HEK293 (cell line): ENCODE results near the gene PTPRN2.

ENCODE experiments used
- CTCF ChIA-PET: fragments of 350-600 bp; formaldehyde crosslinking; extraction: SDS; loops from one replicate; lab custom pipeline; 2021; ENCODE audit warnings: antibody characterized with exemption; lab: Yijun Ruan, JAX
- POLR2A ChIA-PET: fragments of 300-600 bp; formaldehyde crosslinking; extraction: SDS; loops from one replicate; lab custom pipeline; 2020; ENCODE audit warnings: antibody characterized with exemption, inconsistent platforms; lab: Yijun Ruan, JAX
- H3K27ac ChIP-seq: fragments of 200-500 bp; sonication (Bioruptor generic); 2 replicates; pipeline ENCODE4 v1.5.1; 2014; ENCODE audit warnings: low read depth, low read length, control low read depth, inconsistent platforms; ENCODE audit errors: extremely low read depth
- H3K36me3 ChIP-seq, 2 experiments: fragments of 200-500 bp in 1 of 2; sonication (Bioruptor generic) in 1 of 2; 1 replicate in 1 of 2; 2 replicates in 1 of 2; pipeline ENCODE4 v1.5.1; 2014 to 2017; ENCODE audit warnings: inconsistent platforms in 2 of 2, low read length in 2 of 2; ENCODE audit not compliant: control insufficient read depth in 2 of 2, insufficient read depth in 1 of 2
- H3K4me1 ChIP-seq: fragments of 200-500 bp; sonication (Bioruptor generic); 2 replicates; pipeline ENCODE4 v1.5.1; 2014; ENCODE audit warnings: mild to moderate bottlenecking, low read length, inconsistent platforms; ENCODE audit not compliant: control insufficient read depth, insufficient read depth
- H3K4me3 ChIP-seq: 2 replicates; pipeline ENCODE4 v1.5.1; 2011; ENCODE audit warnings: low read depth, mild to moderate bottlenecking, control low read depth, low read length, moderate library complexity
- H3K9me3 ChIP-seq: fragments of 200-500 bp; sonication (Bioruptor generic); 2 replicates; pipeline ENCODE4 v1.5.1; 2014; ENCODE audit warnings: low read depth, low read length, inconsistent platforms; ENCODE audit not compliant: control insufficient read depth, insufficient read depth
- GLIS2 ChIP-seq: fragments of 450-650 bp; formaldehyde crosslinking; IDR thresholded peaks from 2 replicates; pipeline ENCODE4 v1.5.1; 2016; ENCODE audit warnings: missing biosample characterization, missing genetic modification characterization
- INSM2 ChIP-seq: fragments of 450-650 bp; formaldehyde crosslinking; IDR thresholded peaks from 2 replicates; pipeline ENCODE4 v1.5.1; 2016; ENCODE audit warnings: missing biosample characterization, missing genetic modification characterization
- KLF9 ChIP-seq: fragments of 450-650 bp; formaldehyde crosslinking; IDR thresholded peaks from 2 replicates; pipeline ENCODE4 v1.5.1; 2016; ENCODE audit warnings: missing biosample characterization, missing genetic modification characterization, low read depth
- MEIS1 ChIP-seq: sonication (generic); formaldehyde crosslinking; IDR thresholded peaks from 2 replicates; pipeline ENCODE4 v1.8.1; 2022; ENCODE audit warnings: missing genetic modification reagents, mild to moderate bottlenecking, borderline replicate concordance
- MYNN ChIP-seq: fragments of 450-650 bp; formaldehyde crosslinking; IDR thresholded peaks from 2 replicates; pipeline ENCODE4 v1.5.1; 2016; ENCODE audit warnings: missing biosample characterization, missing genetic modification characterization, borderline replicate concordance
- OVOL3 ChIP-seq: fragments of 450-650 bp; formaldehyde crosslinking; IDR thresholded peaks from 2 replicates; pipeline ENCODE4 v1.5.1; 2016; ENCODE audit warnings: missing biosample characterization, missing genetic modification characterization
- ZNF133 ChIP-seq: fragments of 450-650 bp; formaldehyde crosslinking; IDR thresholded peaks from 2 replicates; pipeline ENCODE4 v1.5.1; 2016; ENCODE audit warnings: missing biosample characterization, missing genetic modification characterization
- ZNF184 ChIP-seq: fragments of 450-650 bp; IDR thresholded peaks from 2 replicates; pipeline ENCODE4 v1.5.1; 2018; ENCODE audit warnings: missing biosample characterization, mild to moderate bottlenecking, missing genetic modification characterization
- ZNF248 ChIP-seq: fragments of 450-650 bp; formaldehyde crosslinking; IDR thresholded peaks from 2 replicates; pipeline ENCODE4 v1.5.1; 2017; ENCODE audit warnings: missing biosample characterization, missing genetic modification characterization
- ZNF26 ChIP-seq: fragments of 450-650 bp; formaldehyde crosslinking; IDR thresholded peaks from 2 replicates; pipeline ENCODE4 v1.5.1; 2016; ENCODE audit warnings: missing biosample characterization, missing genetic modification characterization
- ZNF362 ChIP-seq: fragments of 450-650 bp; formaldehyde crosslinking; IDR thresholded peaks from 2 replicates; pipeline ENCODE4 v1.5.1; 2016; ENCODE audit warnings: missing biosample characterization, missing genetic modification characterization
- ZNF37A ChIP-seq: fragments of 450-650 bp; IDR thresholded peaks from 2 replicates; pipeline ENCODE4 v1.5.1; 2018; ENCODE audit warnings: missing biosample characterization, missing genetic modification characterization
- ZNF391 ChIP-seq: fragments of 450-650 bp; formaldehyde crosslinking; IDR thresholded peaks from 2 replicates; pipeline ENCODE4 v1.5.1; 2016; ENCODE audit warnings: low read depth, missing biosample characterization, missing genetic modification characterization, borderline replicate concordance
- ZNF555 ChIP-seq: fragments of 450-650 bp; formaldehyde crosslinking; conservative IDR thresholded peaks from 2 replicates; pipeline ENCODE4 v1.5.1; 2017; ENCODE audit warnings: missing biosample characterization, mild to moderate bottlenecking, missing genetic modification characterization, inconsistent platforms
- ZNF560 ChIP-seq: fragments of 450-650 bp; formaldehyde crosslinking; IDR thresholded peaks from 2 replicates; pipeline ENCODE4 v1.5.1; 2017; ENCODE audit warnings: missing biosample characterization, missing genetic modification characterization, borderline replicate concordance
- ZNF596 ChIP-seq: fragments of 450-650 bp; IDR thresholded peaks from 2 replicates; pipeline ENCODE4 v1.5.0; 2018; ENCODE audit warnings: missing biosample characterization, mild to moderate bottlenecking, missing genetic modification characterization, moderate library complexity
- ZNF658 ChIP-seq: fragments of 450-650 bp; formaldehyde crosslinking; IDR thresholded peaks from 2 replicates; pipeline ENCODE4; 2016; ENCODE audit warnings: missing biosample characterization, missing genetic modification characterization
- TF ChIP-seq, protein P1 (sequence below): fragments of 450-650 bp; formaldehyde crosslinking; IDR thresholded peaks from 2 replicates; pipeline ENCODE4 v1.5.0; 2017; ENCODE audit warnings: missing biosample characterization, missing genetic modification characterization, borderline replicate concordance

The PTPRN2 gene

DNA sequence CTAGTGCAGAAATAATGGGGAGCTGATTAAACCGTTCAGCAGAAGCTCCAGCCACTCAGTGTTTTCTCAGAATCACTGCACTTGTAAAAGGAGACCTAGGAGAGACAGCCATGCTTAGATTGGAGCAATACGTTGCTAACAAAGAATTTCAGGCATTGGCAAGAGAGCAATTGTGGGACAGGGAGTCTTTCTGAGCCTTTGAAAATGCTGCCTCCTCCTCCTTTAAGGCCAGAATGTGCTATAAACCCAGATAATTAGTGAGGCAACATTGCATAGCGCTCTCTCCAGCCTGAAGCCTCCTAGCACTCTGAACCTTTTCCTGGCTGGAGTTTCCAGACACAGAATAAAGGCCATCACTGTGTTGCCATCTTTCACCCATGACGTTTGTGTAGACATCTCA is 18.5 kb upstream of the PTPRN2 start (continued):
- TF ChIP-seq ZNF184 (tag by site-specific recombination) (no peak), ZNF26 (tag by site-specific recombination) (no peak), GLIS2 (tag by site-specific recombination) (no peak), ZNF555 (no peak), INSM2 (tag by site-specific recombination) (no peak), ZNF248 (tag by site-specific recombination) (no peak)

- ChIA-PET CTCF (no interaction called here), POLR2A (no interaction called here)
- Histone ChIP-seq H3K36me3 (peaks cover 0 to 40% of the 10 kb centered on the region in 2 experiments; a peak in 1 of 3 replicates), H3K4me1 (no peaks in the 10 kb centered on the region), H3K9me3 (no peaks in the 10 kb centered on the region), H3K4me3 (no peak overlapping the region), H3K27ac (no peak overlapping the region)
- no peak for TF ChIP-seq ZNF596 (tag by site-specific recombination)
- no peak for TF ChIP-seq MEIS1 (CRISPR knock-in tag)
- TF ChIP-seq MYNN (tag by site-specific recombination) = no peak
Measured at GRCh38 chr7:158603773-158604755, 16.4 kb upstream of the PTPRN2 start.

DNA sequence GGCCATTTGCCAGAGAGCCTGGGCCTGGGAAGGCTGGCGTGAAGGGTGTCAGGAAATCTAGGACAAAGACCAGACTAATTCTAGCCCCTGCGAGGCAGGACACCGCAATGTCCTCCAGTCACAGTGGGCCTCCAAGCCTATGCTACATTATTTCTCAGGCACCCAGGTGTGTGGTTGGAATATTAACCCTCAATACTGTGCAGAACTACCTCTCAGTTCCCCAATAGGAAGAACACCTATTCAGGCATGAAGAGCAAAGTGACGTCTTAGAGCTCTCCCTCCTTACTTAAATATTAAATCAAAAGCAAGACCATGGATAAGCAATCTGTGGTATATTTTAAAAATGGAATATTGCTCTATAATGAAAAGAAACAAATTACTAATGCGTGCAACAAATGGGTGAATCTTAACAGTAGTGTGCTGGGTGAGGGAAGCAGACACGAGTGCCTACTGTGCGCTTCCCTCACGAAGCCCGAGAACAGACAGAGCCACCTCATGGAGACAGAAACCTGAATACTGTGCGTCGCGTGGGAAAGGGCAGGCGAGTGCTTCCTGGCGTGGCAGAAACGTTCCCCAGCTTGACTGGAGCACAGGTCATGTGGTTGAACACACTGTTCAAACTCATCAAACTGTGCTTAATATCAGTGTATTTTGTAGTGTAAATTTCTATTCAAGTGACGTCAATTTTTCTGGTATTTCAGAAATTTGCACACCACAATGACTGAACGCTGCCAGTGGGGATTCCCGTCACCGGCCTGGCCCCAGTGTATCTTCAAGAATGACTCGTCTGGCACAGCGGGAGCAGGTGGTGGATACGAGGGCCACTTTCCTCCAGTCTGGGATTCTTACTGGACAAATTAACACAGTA is 15.5 kb upstream of the PTPRN2 start:
- Histone ChIP-seq H3K36me3 (peaks cover 0 to 34% of the 10 kb centered on the region in 2 experiments; a peak in 1 of 3 replicates), H3K9me3 (no peaks in the 10 kb centered on the region)
- no peak for TF ChIP-seq OVOL3 (tag by site-specific recombination)
- TF ChIP-seq KLF9 (tag by site-specific recombination) = no peak
- TF ChIP-seq ZNF133 (tag by site-specific recombination) = no peak
- TF ChIP-seq, all 188 proteins: peak for 0
- no peak overlapping the region for H3K27ac ChIP-seq
- no peak overlapping the region for H3K4me3 ChIP-seq
- ChIA-PET CTCF (no interaction called here), POLR2A (no interaction called here)
- H3K4me1 ChIP-seq = no peaks in the 10 kb centered on the region

DNA sequence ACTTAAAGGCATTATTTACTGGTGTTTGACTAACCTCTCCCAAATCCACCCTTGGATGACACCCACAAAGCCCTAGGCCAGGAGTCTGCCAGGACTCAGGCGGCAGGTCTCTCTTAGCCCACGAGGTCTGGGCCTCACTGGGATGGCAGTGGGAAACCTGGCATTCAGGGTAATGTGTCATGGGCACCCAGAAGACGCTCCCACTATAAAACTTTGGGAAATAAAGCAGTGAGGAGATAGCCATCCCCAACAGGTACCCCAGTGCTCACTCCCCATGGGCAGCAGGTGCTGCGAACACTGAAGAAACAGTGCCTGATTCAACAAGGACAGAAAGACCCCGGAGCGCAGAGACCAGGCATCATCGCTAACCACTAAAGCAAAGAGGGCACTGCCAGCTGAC is 14.4 kb upstream of the PTPRN2 start:
- no peak for TF ChIP-seq ZNF560 (tag by site-specific recombination)
- no peak for TF ChIP-seq ZNF391 (tag by site-specific recombination)
- TF ChIP-seq, protein P1, sequence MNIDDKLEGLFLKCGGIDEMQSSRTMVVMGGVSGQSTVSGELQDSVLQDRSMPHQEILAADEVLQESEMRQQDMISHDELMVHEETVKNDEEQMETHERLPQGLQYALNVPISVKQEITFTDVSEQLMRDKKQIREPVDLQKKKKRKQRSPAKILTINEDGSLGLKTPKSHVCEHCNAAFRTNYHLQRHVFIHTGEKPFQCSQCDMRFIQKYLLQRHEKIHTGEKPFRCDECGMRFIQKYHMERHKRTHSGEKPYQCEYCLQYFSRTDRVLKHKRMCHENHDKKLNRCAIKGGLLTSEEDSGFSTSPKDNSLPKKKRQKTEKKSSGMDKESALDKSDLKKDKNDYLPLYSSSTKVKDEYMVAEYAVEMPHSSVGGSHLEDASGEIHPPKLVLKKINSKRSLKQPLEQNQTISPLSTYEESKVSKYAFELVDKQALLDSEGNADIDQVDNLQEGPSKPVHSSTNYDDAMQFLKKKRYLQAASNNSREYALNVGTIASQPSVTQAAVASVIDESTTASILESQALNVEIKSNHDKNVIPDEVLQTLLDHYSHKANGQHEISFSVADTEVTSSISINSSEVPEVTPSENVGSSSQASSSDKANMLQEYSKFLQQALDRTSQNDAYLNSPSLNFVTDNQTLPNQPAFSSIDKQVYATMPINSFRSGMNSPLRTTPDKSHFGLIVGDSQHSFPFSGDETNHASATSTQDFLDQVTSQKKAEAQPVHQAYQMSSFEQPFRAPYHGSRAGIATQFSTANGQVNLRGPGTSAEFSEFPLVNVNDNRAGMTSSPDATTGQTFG = no peak
- TF ChIP-seq ZNF362 (tag by site-specific recombination) = no peak
- no peak for TF ChIP-seq ZNF658 (tag by site-specific recombination)
- no peak for TF ChIP-seq ZNF37A (tag by site-specific recombination)
- no peaks in the 10 kb centered on the region for H3K4me1 ChIP-seq
- no peaks in the 10 kb centered on the region for H3K9me3 ChIP-seq
- H3K27ac ChIP-seq = no peak overlapping the region
- no peak overlapping the region for H3K4me3 ChIP-seq
- peaks cover 0 to 23% of the 10 kb centered on the region in 2 experiments; a peak in 1 of 3 replicates for H3K36me3 ChIP-seq
- ChIA-PET POLR2A (no interaction called here), CTCF (no interaction called here)
